Ramos (cell line): Measurements from ENCODE around the gene DHRSX.
"Not testable (repeated sequence)": the region's sequence is repeated elsewhere in the genome, so short reads cannot be mapped to it uniquely, and the experiment has no call there.

ENCODE experiments used
- in situ Hi-C: fragments of 300-500 bp; cut with MboI; formaldehyde crosslinking; loops from one replicate; pipeline ENCODE4 v1.14.3; 2022; ENCODE audit warnings: low sequenced_read_pairs; ENCODE audit not compliant: unreplicated experiment

Gene DHRSX

DNA sequence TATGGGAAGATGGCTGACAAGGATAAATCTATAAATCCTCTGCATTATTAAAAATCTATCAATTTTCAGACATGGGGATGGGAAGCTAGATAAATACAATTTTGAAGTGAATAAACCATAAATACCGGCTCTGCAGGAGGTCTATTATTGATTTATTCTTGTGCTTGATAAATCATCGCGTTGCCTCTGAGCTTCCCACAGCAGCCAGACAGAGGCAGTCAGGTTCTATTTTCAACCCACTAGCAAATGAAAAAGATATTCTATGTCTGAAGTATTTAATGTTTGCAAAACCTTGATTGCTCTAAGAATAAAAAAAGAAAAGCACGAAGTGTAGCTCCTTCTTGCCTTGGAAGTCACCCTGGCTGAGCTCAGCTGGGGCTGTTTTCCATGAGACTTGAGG, 216.2 kb downstream of the DHRSX start:
- in situ Hi-C loops: no loop called here

GRCh38 chrX:2284133-2284532, 216.6 kb downstream of the DHRSX start:
- in situ Hi-C loops: no loop called here

GRCh38 chrX:2283111-2283859, 217.5 kb downstream of the DHRSX start:
- in situ Hi-C loops: no loop called here

GRCh38 chrX:2282490-2283090, 218.2 kb downstream of the DHRSX start:
- in situ Hi-C loops: no loop called here

DNA sequence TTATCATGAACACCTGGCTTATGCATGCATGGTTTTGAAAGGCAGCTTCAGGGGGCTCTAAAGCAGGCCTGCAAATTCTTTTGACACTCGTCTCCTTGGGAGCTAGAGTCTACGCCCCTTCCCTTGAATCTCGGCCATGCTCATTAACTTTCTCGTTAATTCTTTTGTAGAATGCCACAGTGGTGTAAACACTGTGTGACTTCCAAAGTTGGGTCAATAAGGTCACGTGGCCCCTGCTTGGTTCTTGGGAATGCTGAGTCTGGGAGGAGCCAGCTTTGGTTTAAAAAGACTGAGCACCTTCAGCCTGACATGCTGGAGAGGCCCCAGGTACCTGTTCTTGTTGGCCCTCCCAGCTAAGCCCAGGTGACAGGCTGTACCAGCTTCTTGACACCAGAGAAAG, 228.4 kb downstream of the DHRSX start:
- in situ Hi-C loops: no loop called here

DNA sequence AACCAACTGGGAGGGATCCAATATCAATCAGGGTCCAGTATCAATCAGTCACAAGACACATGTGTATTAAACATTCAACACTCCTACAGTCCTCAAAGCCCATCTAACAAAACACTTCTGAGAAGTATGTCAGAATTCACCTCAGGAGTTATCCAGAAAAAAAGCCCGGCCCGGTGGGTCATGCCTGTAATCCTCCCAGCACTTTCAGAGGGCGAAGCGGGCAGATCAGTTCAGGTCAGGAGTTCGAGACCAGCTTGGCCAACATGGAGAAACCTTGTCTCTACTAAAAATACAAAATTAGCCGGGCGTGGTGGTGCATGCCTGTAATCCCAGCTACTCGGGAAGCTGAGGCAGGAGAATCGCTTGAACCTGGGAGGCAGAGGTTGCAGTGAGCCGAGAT, 229.2 kb downstream of the DHRSX start:
- in situ Hi-C loops: not testable (repeated sequence)

DNA sequence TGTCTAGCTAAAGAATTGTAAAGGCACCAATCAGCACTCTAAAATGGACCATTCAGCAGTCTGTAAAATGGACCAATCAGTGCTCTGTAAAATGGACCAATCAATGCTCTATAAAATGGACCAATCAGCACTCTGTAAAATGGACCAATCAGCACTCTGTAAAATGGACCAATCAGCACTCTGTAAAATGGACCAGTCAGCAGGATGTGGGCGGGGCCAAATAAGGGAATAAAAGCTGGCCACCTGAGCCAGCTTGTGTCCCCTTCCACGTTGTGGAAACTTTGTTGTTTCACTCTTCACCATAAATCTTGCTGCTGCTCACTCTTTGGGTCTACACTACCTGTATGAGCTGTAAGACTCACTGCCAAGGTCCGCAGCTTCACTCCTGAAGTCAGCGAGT, 230.0 kb downstream of the DHRSX start:
- in situ Hi-C loops: not testable (repeated sequence)

DNA sequence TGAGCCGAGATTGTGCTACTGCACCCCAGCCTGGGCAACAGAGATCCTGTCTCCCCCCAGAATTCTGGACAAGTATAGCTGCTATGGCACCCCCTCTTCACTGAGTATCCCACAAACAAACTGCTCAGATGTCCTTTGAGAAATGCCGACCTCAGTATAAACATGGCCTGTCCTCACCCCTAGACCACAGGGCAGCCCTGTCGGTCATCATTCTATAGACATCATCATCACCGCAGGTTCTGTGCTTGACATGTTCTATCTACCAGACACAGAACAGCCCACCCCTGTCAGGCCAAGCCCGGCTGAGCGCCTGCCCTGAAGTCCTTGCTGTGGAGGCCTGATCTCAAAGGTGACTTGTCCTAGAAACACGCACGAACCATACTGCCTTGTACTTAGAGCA, 232.9 kb downstream of the DHRSX start:
- in situ Hi-C loops: no loop called here

DNA sequence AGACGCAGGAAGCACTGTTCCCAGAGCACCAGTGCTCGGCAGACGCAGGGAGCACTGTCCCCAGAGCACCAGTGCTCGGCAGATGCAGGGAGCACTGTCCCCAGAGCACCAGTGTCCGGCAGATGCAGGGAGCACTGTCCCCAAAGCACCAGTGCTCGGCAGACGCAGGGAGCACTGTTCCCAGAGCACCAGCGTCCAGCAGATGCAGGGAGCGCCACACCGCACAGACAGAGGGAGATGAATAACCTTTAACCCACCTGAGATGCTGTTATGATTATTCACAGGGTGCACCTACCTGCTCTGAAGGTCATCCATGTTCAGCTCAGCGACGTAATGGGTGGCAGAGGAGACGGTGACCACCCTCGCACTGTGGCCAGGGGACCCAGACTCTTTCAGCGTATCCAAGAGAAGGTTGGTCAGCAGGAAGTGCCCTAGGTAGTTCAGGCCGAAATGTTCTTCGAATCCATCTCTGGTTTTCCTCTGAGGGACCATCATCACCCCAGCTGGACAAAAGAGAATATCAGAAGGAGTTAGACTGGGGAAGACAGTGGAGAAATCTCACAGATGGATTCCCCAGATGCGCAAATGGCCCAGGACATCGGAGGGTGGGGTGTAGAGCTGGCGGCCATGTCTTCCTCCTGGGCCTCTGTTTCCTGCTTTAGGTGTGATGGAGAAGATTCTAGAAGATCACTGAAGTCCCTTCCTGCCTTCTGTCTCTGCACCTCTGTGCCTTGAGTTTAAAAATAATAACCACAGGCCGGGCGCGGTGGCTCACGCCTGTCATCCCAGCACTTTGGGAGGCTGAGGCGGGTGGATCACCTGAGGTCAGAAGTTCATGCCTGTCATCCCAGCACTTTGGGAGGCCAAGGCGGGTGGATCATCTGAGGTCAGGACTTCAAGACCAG, 234.1 kb downstream of the DHRSX start:
- in situ Hi-C loops: no loop called here

GRCh38 chrX:2265658-2266444, 234.9 kb downstream of the DHRSX start:
- in situ Hi-C loops: not testable (repeated sequence)

- in situ Hi-C loops: no loop called here
Observed at GRCh38 chrX:2264179-2265030, 236.4 kb downstream of the DHRSX start.

- in situ Hi-C loops: no loop called here
Observed at GRCh38 chrX:2263203-2263602, 237.6 kb downstream of the DHRSX start.

DNA sequence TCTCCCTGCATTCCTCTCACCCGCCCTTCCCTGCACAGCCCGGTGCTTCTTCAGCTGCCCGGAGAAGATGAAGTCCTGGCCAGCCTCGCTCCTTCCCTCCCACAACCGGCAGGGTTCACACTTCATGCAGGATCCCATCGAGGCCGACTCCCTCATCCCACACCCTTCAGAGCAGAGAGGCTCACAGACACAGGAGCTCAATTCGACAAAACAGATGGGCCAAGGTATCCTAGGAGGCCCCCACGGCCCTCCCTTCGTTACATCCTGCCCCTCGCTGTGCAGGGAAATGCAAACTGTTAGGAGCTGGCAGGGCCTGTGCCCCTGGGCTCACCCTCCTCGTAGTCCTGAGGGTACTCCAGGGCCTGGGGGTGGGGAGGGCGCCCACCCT, 238.1 kb downstream of the DHRSX start:
- in situ Hi-C loops: no loop called here

DNA sequence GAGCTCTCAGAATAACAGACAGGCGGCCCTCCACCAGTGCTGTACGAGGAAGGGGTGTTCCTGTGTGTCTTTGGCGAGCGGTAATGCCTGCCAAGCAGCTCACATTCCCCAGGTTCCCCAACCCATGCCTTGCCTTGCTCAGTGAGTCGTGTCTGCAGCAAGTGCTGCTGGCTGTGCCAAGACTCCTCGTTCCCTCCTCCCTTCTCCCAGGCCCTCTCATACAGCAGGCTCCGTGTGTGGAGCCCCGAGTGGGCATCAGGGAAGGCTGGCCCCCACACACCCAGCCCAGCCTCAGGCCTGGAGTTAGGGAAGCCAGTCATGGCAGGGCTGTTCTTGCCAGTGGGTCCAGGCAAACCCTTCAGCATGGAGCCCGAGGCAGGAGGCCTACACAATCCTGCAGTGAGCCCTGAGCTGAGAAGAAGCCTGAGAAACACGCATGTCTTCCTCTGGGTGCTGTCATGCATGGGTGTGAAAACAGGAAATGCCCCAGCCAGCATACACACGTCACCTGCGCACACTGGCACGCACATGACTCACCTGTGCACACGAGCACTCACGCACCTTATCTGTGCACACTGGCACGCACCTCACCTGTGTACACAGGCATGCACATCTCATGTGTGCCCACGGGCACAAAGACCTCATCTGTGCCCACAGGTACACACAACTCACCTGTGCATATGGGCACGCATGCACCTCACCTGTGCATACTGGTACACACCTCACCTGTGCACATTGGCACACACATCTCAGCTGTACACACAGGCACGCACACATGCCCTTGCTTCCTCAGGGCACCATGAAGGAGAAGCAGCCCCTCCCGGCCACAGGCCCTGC, 238.7 kb downstream of the DHRSX start:
- in situ Hi-C loops: no loop called here

GRCh38 chrX:2252331-2253065, 248.3 kb downstream of the DHRSX start:
- in situ Hi-C loops: no loop called here

GRCh38 chrX:2251211-2251610, 249.6 kb downstream of the DHRSX start:
- in situ Hi-C loops: no loop called here

GRCh38 chrX:2243913-2244460, 256.8 kb downstream of the DHRSX start:
- in situ Hi-C loops: no loop called here

DNA sequence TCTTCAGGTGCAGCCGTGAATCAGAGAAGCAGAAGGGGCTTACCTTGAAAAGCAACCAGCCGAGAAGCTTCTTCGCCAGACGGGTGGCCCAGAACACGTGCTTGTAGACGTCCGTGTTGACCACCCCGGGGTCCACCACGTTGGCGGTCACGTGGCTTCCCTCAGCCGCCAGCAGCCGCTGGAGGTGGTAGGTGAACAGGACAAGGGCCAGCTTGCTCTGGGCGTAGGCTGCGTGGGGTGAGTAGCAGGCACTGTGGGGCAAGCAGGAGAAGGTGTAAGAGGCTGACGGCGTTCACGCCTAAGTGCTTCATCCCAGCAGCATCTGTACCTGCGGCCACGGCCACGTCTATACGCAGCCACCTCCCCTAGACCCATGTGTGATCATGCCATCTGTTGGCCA, 257.8 kb downstream of the DHRSX start:
- in situ Hi-C loops: no loop called here
